ENCODE results near the gene EMILIN3. TPM values are rescaled to one million over a fixed set of nuclear protein-coding genes. Genes with fewer than 3 reads are reported as not detected.

Gene EMILIN3
- total and polyA plus RNA-seq, 2 donors (not counting 3 experiments of a cell fraction or from before 2014, with no cell fraction given) = 0.15 TPM; not detected in 1

DNA sequence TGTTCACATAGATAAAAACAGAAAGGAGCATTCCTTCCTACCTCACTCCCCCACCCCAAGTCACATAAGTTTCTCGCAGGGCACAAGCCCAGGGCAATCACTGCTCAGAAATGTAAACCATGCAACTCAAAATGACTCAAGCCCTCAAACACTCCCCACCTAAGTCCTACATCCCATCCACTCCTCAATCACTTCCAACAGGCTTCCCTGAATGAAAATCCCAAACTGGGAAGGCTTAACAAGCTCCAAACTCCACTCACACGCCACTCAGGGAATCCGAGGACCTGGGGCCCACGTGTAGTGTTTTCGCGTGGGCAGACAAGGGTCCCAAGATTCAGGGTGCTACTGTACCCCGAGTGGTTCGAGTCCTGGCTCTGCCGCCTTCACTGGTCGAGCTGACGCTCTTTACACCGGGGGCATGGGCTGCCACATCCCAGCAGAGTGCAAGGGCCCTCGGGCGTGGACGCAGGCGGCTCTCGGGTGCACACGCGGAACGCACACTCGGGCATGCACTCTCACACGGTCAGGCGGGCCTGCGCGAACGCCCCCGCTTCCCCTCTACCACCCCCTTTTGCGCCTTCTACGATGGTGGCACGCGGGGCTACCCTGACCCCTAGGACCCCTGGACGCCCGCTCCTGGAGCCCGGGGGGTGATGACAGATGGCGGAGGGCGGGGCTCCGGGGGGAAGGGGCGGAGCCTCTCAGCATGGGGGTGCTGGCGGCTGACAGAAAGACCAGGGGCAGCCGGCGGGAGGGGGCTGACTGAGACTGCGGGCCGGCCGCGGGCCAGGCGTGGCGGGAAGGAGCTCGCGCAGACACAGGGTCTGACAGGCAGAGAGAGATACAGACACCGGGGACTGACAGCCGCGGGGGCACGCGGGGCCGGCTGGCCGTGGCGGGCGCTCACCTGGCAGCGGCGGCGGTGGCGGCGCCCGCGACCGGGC lies 49.7 kb downstream of the EMILIN3 start:
- dilution Hi-C loops (cut with MboI; ENCODE audit: extremely low pct_ligation_motif_present, low sequenced_read_pairs) (no loop called here), intact Hi-C loops (cut with micrococcal nuclease) (loop anchor here (1.0 kb wide), 3 partner anchors 12 to 68 kb away; partner anchors contain the start of gene LPIN3)
- H3K4me1 ChIP-seq (ENCODE audit: control insufficient read depth, extremely low read depth, insufficient read depth, low read length) = peaks cover 18% of the 10 kb centered on the region
- H3K4me3 ChIP-seq (replicated peaks in 1 of 3; ENCODE audit: insufficient read depth in 1 of 3, low read depth in 1 of 3, low read length in 3 of 3) = peak overlapping the region; percentile 76 to 87 (median 79)
- POLR2A ChIA-PET = no interaction called here
- no peak for FAIRE-seq
- CTCF ChIA-PET = interaction anchor here (0.7 to 2.6 kb wide), 8 partner anchors 13 to 144 kb away, joined by 3 to 14 read pairs (median 4); partner anchors contain the start of gene LPIN3
- no TSS peak for BruUV-seq (replicated peaks)
- no peak for TF ChIP-seq POLR2A (IDR thresholded peaks at IDR 0.05; ENCODE audit: low read depth, low read length)
- no peak for TF ChIP-seq MYC (IDR thresholded peaks at IDR 0.05; ENCODE audit: low read depth, low read length)
- TF ChIP-seq JUN (IDR thresholded peaks at IDR 0.05; ENCODE audit: borderline replicate concordance, insufficient read depth, insufficient read length, low read depth) = no peak
- no peak for TF ChIP-seq EZH2 (IDR thresholded peaks at IDR 0.05; ENCODE audit: borderline replicate concordance, low read depth, low read length, severe bottlenecking)
- TF ChIP-seq, protein P1, sequence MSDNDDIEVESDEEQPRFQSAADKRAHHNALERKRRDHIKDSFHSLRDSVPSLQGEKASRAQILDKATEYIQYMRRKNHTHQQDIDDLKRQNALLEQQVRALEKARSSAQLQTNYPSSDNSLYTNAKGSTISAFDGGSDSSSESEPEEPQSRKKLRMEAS (IDR thresholded peaks at IDR 0.05; ENCODE audit: insufficient read depth, insufficient read length) = no peak
- no peak for TF ChIP-seq FOS (IDR thresholded peaks at IDR 0.05; ENCODE audit: borderline replicate concordance, insufficient read depth, low read length)
- no peak for TF ChIP-seq GATA2 (IDR thresholded peaks at IDR 0.05; ENCODE audit: insufficient read depth, insufficient read length, low read depth, low read length)
- TF ChIP-seq, protein P2, sequence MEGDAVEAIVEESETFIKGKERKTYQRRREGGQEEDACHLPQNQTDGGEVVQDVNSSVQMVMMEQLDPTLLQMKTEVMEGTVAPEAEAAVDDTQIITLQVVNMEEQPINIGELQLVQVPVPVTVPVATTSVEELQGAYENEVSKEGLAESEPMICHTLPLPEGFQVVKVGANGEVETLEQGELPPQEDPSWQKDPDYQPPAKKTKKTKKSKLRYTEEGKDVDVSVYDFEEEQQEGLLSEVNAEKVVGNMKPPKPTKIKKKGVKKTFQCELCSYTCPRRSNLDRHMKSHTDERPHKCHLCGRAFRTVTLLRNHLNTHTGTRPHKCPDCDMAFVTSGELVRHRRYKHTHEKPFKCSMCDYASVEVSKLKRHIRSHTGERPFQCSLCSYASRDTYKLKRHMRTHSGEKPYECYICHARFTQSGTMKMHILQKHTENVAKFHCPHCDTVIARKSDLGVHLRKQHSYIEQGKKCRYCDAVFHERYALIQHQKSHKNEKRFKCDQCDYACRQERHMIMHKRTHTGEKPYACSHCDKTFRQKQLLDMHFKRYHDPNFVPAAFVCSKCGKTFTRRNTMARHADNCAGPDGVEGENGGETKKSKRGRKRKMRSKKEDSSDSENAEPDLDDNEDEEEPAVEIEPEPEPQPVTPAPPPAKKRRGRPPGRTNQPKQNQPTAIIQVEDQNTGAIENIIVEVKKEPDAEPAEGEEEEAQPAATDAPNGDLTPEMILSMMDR (IDR thresholded peaks at IDR 0.05; ENCODE audit: extremely low read depth in 1 of 2, insufficient read depth in 1 of 2, low read depth in 1 of 2, low read length in 2 of 2) = no peak
- TF ChIP-seq POLR2AphosphoS5 (IDR thresholded peaks at IDR 0.05; ENCODE audit: insufficient read depth, low read depth, low read length) = peak; percentile 59
- peak overlapping the region; percentile 55 for H3K27ac ChIP-seq (ENCODE audit: insufficient read depth, low read depth, low read length)
- peak overlapping the region; percentile 62 for H3K9ac ChIP-seq (replicated peaks; ENCODE audit: extremely low read depth, insufficient read depth, low read length)
- H3K9me1 ChIP-seq (replicated peaks; ENCODE audit: control insufficient read depth, extremely low read depth, insufficient read depth, low read length) = no peaks in the 10 kb centered on the region
- no peaks in the 10 kb centered on the region for H3K36me3 ChIP-seq (ENCODE audit: control insufficient read depth in 2 of 2, extremely low read depth in 1 of 2, insufficient read depth in 2 of 2, low read length in 2 of 2)
- H3K79me2 ChIP-seq (ENCODE audit: control insufficient read depth, insufficient read depth, low read length) = peaks cover 20% of the 10 kb centered on the region
- DNase-seq (ENCODE audit: low read depth, low spot score) = peak; percentile 72
- H3K9me3 ChIP-seq (replicated peaks; ENCODE audit: control insufficient read depth, insufficient read depth, low read length) = no peaks in the 10 kb centered on the region
- H2AFZ ChIP-seq (ENCODE audit: low read depth, low read length) = peak overlapping the region; percentile 77
- H3K27me3 ChIP-seq (ENCODE audit: control insufficient read depth in 2 of 2, insufficient read depth in 2 of 2, low read length in 2 of 2) = no peaks in the 10 kb centered on the region
- peak overlapping the region; percentile 90 for H3K4me2 ChIP-seq (ENCODE audit: insufficient read depth, low read length)
- H4K20me1 ChIP-seq (replicated peaks; ENCODE audit: control insufficient read depth, extremely low read depth, insufficient read depth, low read length) = no peaks in the 10 kb centered on the region
